ENCODE data around the gene PROK1.
A peak's percentile ranks its signal among the peaks of the same experiment; 100 is the strongest.

The PROK1 gene

DNA sequence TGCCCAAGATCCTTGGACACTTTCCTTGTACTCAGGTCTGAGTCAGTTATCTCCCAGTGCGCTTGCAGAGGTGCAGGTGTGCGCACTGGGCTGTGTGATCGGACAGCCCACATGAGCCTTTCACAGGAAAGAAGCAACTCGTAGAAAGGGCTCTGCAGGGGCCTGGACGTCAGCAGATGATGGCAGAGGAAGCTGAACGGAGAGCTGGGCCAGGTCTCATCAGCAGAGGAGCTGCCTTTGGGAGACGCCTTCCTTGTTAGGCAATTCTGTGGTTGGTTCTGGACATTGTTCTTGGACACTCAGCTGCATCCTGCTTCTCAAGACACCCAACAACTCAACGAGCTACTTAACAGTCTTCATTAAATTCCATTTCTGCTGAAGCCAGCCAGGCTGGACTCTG is 7.5 kb upstream of the PROK1 start:
- DNase-seq (ENCODE audit: insufficient read length, low spot score) (no peak), FAIRE-seq (no peak)
- TF ChIP-seq POLR2A (IDR thresholded peaks at IDR 0.05; ENCODE audit: low read depth, low read length) = no peak

DNA sequence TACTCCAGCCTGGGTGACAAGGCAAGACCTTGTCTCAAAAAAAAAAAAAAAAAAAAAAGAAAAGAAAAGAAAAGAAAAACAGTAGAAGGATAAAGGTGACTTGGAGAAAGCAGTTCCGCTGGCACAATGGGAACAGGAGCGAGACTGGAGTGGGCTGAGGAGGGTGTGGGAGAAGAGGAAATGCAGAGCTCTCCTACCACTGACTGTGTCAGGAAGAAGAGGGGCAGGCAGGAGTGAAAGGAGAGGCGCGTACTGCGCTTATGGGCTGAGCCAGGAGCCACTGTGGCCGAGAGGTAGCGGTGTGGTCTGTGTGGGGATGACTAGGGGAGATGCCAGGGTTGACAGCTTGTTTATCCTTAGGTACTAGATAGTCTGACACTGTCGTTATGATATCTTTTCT is 6.4 kb upstream of the PROK1 start:
- no peak for FAIRE-seq
- TF ChIP-seq POLR2A (IDR thresholded peaks at IDR 0.05; ENCODE audit: low read depth, low read length) = no peak
- no peak for DNase-seq (ENCODE audit: insufficient read length, low spot score)

DNA sequence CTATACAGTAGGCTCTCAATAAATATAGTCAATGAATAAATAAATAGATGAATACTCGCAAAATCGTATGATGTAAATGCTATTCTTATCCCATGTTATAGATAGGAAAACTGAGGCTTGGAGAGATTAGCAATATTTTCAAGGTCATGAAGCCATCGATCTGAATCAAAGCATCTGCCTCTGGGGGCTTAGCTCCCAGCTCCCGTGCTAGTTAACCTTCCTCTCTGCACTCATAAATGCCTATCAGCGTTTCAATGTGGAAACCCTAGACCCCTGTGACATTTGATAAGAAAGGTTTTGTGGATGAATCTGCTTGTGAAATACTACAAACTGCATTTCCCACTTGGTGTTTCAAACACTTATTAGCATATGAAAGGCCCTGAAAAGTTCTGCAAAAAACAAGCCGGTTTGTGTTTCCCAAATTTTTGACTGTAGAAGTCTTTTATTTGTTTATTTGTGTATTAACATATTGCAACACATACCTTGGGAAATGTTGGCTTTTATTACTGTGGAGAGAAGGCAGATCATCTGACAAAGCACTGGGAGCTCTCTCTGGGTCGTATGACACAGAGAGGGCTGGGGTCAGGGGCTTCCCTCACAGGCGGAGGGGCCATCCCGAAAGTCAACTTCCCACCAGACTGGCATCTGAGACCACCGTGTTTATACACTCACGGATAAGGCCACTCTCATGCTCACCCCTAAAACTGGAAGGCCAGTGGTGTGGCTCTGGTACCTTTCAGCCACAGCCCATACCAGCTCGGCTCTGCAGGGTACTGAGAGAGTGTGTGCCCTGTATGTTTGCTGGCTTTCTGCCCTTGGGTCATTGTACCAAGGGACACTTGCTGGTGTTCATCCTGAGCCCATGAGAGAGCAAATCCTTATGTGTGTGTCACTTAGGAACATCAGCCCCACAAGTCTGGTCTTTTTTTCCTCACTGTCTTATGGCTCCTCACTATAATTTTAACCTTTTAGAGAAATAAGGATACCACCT is 993 bp upstream of the PROK1 start:
- no peak for TF ChIP-seq POLR2A (IDR thresholded peaks at IDR 0.05; ENCODE audit: low read depth, low read length)
- DNase-seq (ENCODE audit: insufficient read length, low spot score) (no peak), FAIRE-seq (no peak)

DNA sequence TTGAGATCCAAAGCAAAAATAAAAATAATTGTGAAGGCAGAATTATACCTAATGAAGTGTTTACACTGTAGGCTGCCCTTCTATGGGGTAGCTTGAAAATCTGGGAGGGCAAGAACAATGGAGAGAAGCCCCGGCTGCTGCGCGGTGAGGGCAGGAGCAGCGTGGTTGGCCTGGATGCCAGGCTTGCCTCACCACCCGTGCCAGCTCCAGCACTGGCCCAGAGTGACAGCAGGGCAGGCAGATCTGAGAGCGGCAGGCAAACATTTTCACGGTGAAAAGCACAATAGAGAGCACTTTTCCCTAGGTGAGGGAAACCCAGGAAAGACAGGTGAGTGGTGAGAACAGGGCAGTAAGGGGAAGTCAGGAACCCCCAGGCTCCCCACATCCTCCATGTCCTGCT is 1.4 kb downstream of the PROK1 start:
- DNase-seq (ENCODE audit: insufficient read length, low spot score) (no peak), FAIRE-seq (no peak)
- TF ChIP-seq POLR2A (IDR thresholded peaks at IDR 0.05; ENCODE audit: low read depth, low read length) = no peak

DNA sequence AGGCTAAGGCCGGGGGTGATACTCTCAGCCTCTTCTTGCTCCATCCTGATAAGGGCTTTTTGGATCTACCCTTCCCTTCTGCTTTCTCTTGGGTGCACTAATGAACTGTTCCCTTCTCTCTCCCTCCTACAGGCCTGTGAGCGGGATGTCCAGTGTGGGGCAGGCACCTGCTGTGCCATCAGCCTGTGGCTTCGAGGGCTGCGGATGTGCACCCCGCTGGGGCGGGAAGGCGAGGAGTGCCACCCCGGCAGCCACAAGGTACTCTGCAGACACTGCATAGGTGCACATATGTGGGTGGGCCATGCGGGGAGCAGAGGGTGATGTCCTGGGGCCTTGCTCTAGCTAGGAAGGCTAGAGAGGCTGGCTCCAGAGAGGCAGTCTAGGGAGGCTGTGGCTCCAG is 2.9 kb downstream of the PROK1 start:
- FAIRE-seq = no peak
- no peak for DNase-seq (ENCODE audit: insufficient read length, low spot score)
- no peak for TF ChIP-seq POLR2A (IDR thresholded peaks at IDR 0.05; ENCODE audit: low read depth, low read length)

DNA sequence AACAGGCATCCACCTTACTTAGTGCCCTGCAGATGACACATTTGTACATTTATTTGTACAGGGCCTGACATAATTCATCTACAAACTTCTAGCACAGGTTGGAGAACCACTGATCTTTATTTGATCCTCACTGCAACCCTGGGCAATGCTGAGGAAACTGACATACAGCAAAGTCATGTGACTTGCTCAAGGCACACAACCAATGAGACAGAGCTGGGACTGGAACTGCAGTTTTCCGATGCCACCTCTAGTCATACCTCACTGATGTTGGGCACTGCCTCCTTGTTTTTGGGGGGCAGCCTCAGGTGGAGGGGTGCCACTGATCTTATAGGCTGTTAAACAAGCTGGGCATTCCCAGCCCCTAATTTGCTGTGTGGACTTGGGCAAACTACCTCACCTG is 3.4 kb downstream of the PROK1 start:
- no peak for TF ChIP-seq POLR2A (IDR thresholded peaks at IDR 0.05; ENCODE audit: low read depth, low read length)
- FAIRE-seq (no peak), DNase-seq (ENCODE audit: insufficient read length, low spot score) (no peak)

DNA sequence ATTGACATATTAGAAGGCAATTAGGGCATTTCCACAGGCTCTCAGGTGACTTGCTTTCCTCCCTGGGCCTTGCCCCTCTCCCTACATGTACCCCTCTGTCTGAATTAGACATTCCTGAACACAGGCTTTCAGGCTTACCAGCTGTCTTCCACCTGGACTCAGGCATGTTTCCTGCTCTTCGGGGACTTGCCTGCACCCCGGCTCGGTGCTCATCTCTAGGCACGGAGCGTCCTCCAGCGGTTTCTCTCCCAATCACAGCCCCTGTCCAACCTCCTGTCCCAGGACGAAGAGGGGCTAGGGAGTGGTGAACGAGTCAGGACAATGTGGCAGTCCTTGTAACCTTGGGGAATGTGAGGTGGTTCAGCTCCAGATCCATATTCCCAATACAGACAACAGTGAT is 4.2 kb downstream of the PROK1 start:
- TF ChIP-seq POLR2A (IDR thresholded peaks at IDR 0.05; ENCODE audit: low read depth, low read length) = no peak
- FAIRE-seq (no peak), DNase-seq (ENCODE audit: insufficient read length, low spot score) (no peak)

DNA sequence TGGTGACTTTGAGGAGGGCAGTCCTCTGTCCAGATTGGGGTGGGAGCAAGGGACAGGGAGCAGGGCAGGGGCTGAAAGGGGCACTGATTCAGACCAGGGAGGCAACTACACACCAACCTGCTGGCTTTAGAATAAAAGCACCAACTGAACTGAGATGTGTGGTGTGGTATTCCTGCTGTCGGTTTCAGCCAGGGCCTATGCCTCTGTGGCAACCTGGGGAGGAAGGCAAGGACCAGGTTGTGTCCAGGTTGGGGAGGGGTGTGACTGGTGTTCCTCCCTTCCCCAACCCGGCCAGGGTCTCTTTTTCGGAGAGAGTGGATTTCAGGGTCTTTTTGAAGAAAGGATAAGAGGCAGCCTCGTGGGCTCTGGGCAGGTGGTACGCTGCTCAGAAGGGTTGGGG is 6.3 kb downstream of the PROK1 start:
- no peak for DNase-seq (ENCODE audit: insufficient read length, low spot score)
- FAIRE-seq = no peak
- TF ChIP-seq POLR2A (IDR thresholded peaks at IDR 0.05; ENCODE audit: low read depth, low read length) = no peak

DNA sequence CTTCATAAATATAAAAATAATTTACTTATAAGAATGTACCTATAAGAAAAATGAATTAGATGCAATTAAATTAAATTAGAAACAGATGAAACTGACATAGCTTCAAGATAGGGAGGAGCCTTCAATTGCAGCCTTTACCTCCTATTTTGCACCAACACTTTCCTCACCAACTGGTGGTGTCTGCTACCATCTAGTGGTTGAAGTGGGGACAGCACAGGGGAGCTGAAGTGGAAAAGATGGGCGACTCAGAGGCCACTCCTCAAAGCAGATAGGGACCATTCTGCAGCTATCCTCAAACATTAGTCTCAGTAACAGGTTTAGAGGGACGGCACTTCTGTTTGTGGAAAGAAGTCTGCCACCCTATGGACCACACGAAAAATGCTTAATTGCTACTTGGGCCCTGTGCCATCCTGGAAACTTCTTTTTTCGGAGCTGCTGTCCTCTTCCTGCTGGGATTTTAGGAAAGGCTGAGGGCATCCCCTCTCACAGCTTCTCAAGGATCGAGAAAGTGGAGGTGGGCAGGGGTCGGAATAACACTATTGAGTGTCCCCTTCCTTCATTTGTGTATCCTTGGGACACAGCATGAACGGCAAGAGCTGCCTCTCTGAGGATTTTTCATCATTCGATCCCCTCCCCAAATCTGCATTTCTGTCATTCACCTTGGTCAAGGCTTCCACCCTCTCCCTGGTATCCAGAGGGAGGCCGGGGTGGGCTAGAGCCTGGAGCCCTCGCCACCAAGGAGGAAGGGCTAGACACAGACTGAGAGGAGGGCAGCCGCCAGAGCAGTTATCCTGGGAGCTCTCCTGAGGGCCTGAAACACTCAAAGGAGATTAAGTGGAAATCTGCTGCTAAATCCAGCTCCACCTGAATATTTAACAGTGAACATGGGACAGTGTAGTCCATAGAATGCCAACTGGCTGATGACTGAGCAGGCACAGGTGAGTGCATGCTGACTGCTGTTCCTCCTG is 9.6 kb downstream of the PROK1 start:
- no peak for TF ChIP-seq POLR2A (IDR thresholded peaks at IDR 0.05; ENCODE audit: low read depth, low read length)
- FAIRE-seq (peak; percentile 58), DNase-seq (ENCODE audit: insufficient read length, low spot score) (peak; percentile 55)

DNA sequence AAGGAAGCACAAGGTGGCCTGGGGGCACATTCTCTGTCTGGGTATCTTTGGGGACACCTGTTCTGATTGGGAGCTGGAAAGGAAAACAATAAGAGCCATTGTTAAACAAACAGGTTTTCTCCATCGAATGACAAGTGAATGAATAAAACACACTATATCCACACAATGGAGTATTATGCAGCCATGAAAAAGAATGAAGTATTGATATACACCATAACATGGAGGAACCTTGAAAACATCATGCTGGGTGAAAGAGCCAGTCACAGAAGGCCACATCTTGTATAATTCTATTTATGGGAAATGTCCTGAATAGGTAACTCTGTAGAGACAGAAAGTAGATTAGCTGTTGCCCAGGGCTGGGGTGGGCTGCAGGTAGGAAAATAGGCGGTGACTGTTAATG is 11.1 kb downstream of the PROK1 start:
- no peak for TF ChIP-seq POLR2A (IDR thresholded peaks at IDR 0.05; ENCODE audit: low read depth, low read length)
- no peak for DNase-seq (ENCODE audit: insufficient read length, low spot score)

DNA sequence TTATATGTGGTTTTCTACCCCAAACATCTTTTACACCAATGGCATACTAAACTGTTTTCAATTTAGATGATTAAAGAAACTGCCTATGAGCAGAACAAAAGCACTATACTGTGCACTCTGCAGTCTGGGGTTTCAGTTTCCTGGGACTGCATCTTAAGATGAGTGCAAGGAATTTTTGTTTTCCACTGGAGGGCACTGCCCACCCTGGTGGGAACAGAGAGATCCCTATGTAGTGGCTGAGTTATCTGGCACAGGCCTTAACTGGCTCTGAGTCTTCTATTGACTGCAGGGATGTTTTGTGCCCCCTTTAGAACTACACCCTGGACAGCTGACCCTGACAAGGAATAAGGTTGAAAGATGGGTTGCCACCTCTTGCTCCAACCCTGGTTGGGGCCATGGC is 12.0 kb downstream of the PROK1 start:
- FAIRE-seq (no peak), DNase-seq (ENCODE audit: insufficient read length, low spot score) (no peak)
- no peak for TF ChIP-seq POLR2A (IDR thresholded peaks at IDR 0.05; ENCODE audit: low read depth, low read length)

More for the DNA sequence above, 11.1 kb downstream of the PROK1 start:
- FAIRE-seq = no peak

DNA sequence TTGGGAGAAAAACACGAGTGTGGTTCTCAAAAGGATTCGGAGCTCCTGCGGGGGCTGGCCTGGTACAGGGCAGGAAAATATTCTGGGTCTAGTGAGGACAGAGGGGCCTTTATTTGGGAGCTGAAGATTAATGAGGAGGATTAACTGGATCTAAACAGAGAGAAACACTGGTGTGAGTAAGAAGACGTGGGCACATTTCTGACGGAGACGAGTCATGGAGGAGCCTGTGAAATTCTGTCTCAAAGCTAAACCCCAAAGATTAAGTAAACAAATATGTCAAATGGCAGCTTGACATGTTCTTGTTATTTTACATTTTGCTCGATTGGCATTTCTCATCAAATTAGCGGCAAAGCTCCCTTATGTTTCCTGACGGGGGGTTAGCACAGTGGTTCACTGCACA is 12.8 kb downstream of the PROK1 start:
- FAIRE-seq = no peak
- no peak for TF ChIP-seq POLR2A (IDR thresholded peaks at IDR 0.05; ENCODE audit: low read depth, low read length)
- no peak for DNase-seq (ENCODE audit: insufficient read length, low spot score)

DNA sequence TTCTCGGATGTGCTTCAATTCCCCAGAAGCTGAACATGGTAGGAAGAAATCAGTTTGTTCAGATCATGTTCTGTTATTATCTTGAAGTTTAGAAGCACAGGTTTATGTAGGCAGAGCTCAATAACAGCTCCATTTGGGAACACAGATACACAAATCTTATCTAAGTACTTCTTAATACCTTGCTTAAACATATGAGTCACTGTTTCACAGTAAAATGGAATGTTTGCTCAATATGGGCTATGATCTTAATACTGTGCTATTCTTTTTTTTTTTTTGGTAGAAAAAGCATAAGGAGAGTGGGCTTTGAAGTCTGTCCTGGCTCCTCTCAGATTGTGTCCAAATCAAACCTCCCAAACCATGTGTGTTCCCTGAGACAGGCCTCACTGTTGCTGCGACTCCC is 13.4 kb downstream of the PROK1 start:
- TF ChIP-seq POLR2A (IDR thresholded peaks at IDR 0.05; ENCODE audit: low read depth, low read length) = no peak
- FAIRE-seq = no peak
- DNase-seq (ENCODE audit: insufficient read length, low spot score) = no peak
